K562 (cell line): Measurements from ENCODE around the gene VWA1. TPM values are rescaled to one million over a fixed set of nuclear protein-coding genes. Genes with fewer than 3 reads are reported as not detected.

ENCODE experiments used
- BCL6 ChIP-seq: fragments of 250-450 bp; sonication (Bioruptor Pico); IDR thresholded peaks from 2 replicates; pipeline ENCODE4 v1.4.0; 2020
- BCOR ChIP-seq: fragments of 450-650 bp; IDR thresholded peaks from 2 replicates; pipeline ENCODE4 v1.6.1; 2016
- BRCA1 ChIP-seq, 2 experiments: fragments of 450-650 bp in 1 of 2; sonication (generic) in 1 of 2; formaldehyde crosslinking in 1 of 2; IDR thresholded peaks; 2 replicates each; pipeline versions ENCODE4 v1.5.0 to v1.6.1; 2017 to 2020; ENCODE audit warnings: mild to moderate bottlenecking in 1 of 2, missing genetic modification reagents in 1 of 2
- CC2D1A ChIP-seq: fragments of 450-650 bp; IDR thresholded peaks from 2 replicates; pipeline ENCODE4 v1.6.1; 2017; ENCODE audit warnings: mild to moderate bottlenecking
- DACH1 ChIP-seq: fragments of 450-650 bp; IDR thresholded peaks from 2 replicates; pipeline ENCODE4 v1.6.1; 2018; ENCODE audit not compliant: partially characterized antibody
- EP400 ChIP-seq: fragments of 450-650 bp; IDR thresholded peaks from 2 replicates; pipeline ENCODE4 v1.6.1; 2017; ENCODE audit warnings: antibody characterized with exemption, mild to moderate bottlenecking, moderate library complexity
- ETV1 ChIP-seq: fragments of 450-650 bp; conservative IDR thresholded peaks from 2 replicates; pipeline ENCODE4 v1.6.1; 2016; ENCODE audit warnings: missing genetic modification characterization, control low read depth, low read depth, missing compliant biosample characterization
- HDAC1 ChIP-seq, 2 experiments: fragments of 450-650 bp; IDR thresholded peaks; 2 replicates each; pipeline ENCODE4 v1.6.1; 2016 to 2017; ENCODE audit warnings: inconsistent platforms in 1 of 2, mild to moderate bottlenecking in 1 of 2, moderate library complexity in 1 of 2
- IFI16 ChIP-seq: fragments of 250-450 bp; sonication (Bioruptor Pico); IDR thresholded peaks from 2 replicates; pipeline ENCODE4 v2.1.2; 2022; ENCODE audit warnings: mild to moderate bottlenecking, inconsistent platforms
- LCOR ChIP-seq: sonication (generic); formaldehyde crosslinking; IDR thresholded peaks from 2 replicates; pipeline ENCODE4 v1.8.0; 2022; ENCODE audit warnings: mild to moderate bottlenecking, missing genetic modification reagents
- NFXL1 ChIP-seq: fragments of 450-650 bp; formaldehyde crosslinking; IDR thresholded peaks from 2 replicates; pipeline ENCODE4 v1.4.0; 2021; ENCODE audit warnings: mild to moderate bottlenecking
- SAP30 ChIP-seq: fragments of 200-600 bp; sonication (generic); IDR thresholded peaks from 2 replicates; pipeline ENCODE4 v1.6.1; 2012; ENCODE audit warnings: borderline replicate concordance, low read depth, mild to moderate bottlenecking, moderate library complexity, low read length, control low read depth, inconsistent platforms; ENCODE audit not compliant: insufficient read depth, poor library complexity, severe bottlenecking
- ZNF766 ChIP-seq: fragments of 200-800 bp; sonication (Bioruptor generic); conservative IDR thresholded peaks from 2 replicates; pipeline ENCODE4 v1.6.1; 2016; ENCODE audit warnings: missing genetic modification characterization, missing compliant biosample characterization
- polyA plus RNA-seq, 8 experiments: library from polyadenylated mRNA; depleted of rRNA in 4 of 8; stranded (reverse) in 5 of 8; unstranded in 3 of 8; fragments of >200 nt; fragmentation: Nextera tagmentation in 2 of 8; fragmentation: Illumina TruSeq in 1 of 8; extraction: Ambion mirVana in 2 of 8; extraction: Trizol in 1 of 8; gene quantifications; 2 replicates each; pipeline versions ENCODE4 v1.2.1 to v1.2.3, GENCODE V29; 2011 to 2014; ENCODE audit warnings: inconsistent platforms in 1 of 8, missing spikeins in 1 of 8
- total RNA-seq, 7 experiments: library from RNA; depleted of rRNA in 6 of 7; stranded (reverse); fragments of >200 nt in 6 of 7; fragmentation: Illumina TruSeq in 2 of 7; extraction: Trizol in 2 of 7; gene quantifications; 2 replicates each; pipeline versions ENCODE4 v1.2.1 to v1.2.3, GENCODE V29; 2011 to 2021; ENCODE audit warnings: low replicate concordance in 1 of 7
- TF ChIP-seq, protein P1 (sequence below), 2 experiments: IDR thresholded peaks; 2 replicates each; pipeline ENCODE4 v1.6.1; 2012; ENCODE audit warnings: improper control_type of control experiment in 2 of 2, low read depth in 2 of 2, low read length in 2 of 2, borderline replicate concordance in 1 of 2
- TF ChIP-seq, protein P2 (sequence below): fragments of 250-450 bp; sonication (Bioruptor Pico); IDR thresholded peaks from 2 replicates; pipeline ENCODE4 v1.8.0; 2022; ENCODE audit warnings: inconsistent platforms, mild to moderate bottlenecking, moderate library complexity, borderline replicate concordance
- TF ChIP-seq, protein P3 (sequence below): sonication (generic); formaldehyde crosslinking; IDR thresholded peaks from 2 replicates; pipeline ENCODE4 v1.8.0; 2022; ENCODE audit warnings: mild to moderate bottlenecking, missing genetic modification reagents
- TF ChIP-seq, protein P4 (sequence below): fragments of 450-650 bp; IDR thresholded peaks from 2 replicates; pipeline ENCODE4 v1.6.1; 2016; ENCODE audit warnings: mild to moderate bottlenecking
- TF ChIP-seq, protein P5 (sequence below): fragments of 250-450 bp; sonication (Bioruptor Pico); IDR thresholded peaks from 2 replicates; pipeline ENCODE4 v1.9.0; 2021; ENCODE audit warnings: mild to moderate bottlenecking, inconsistent platforms

The VWA1 gene
- total and polyA plus RNA-seq, 9 of the 15 experiments (the other 6 are each of a cell fraction or from before 2014, with no cell fraction given), result 0.01 to 6.4 (median 0.85) TPM

DNA sequence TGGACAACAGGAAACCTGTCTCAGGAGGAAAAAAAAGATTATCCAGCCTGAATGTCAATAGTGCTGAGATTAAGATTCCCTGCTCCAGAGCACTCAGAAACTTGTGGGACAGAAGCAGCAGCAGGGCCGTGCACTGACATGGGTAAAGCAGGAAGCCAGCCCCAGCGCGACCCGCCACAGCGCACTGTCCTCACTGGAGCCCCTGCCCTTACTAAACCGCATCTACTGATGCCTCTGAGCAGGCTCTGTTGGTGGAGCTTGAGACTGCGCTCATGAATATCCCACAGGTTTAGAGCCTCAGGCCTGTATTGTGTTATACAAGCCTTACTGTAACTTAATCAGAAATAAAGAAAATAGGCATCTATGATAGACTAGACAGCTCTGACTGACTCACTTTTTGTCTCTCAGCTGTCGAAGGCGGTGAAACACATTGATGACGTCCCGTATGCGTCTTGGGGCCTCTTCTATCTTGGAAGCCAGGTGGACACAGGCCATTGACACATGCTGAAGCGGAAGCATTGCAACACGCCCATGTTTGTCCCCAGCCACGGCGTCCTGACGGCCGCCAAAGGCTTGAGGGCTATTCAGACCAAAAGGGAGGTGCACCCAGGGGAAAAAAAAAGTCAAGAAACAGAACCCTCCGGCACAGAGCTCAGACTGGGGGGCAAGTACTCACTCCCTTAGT lies 37.5 kb upstream of the VWA1 start (continued):
- TF ChIP-seq, protein P1, sequence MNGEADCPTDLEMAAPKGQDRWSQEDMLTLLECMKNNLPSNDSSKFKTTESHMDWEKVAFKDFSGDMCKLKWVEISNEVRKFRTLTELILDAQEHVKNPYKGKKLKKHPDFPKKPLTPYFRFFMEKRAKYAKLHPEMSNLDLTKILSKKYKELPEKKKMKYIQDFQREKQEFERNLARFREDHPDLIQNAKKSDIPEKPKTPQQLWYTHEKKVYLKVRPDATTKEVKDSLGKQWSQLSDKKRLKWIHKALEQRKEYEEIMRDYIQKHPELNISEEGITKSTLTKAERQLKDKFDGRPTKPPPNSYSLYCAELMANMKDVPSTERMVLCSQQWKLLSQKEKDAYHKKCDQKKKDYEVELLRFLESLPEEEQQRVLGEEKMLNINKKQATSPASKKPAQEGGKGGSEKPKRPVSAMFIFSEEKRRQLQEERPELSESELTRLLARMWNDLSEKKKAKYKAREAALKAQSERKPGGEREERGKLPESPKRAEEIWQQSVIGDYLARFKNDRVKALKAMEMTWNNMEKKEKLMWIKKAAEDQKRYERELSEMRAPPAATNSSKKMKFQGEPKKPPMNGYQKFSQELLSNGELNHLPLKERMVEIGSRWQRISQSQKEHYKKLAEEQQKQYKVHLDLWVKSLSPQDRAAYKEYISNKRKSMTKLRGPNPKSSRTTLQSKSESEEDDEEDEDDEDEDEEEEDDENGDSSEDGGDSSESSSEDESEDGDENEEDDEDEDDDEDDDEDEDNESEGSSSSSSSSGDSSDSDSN (IDR thresholded peaks at IDR 0.05; ENCODE audit: borderline replicate concordance in 1 of 2, low read depth in 2 of 2, low read length in 2 of 2), result 0 out of 4 replicates have a peak, but pooled peaks of 1 of the 2 experiments have one; percentile 46
- TF ChIP-seq NFXL1 (CRISPR knock-in tag) (no peak), DACH1 (peak; percentile 74), ZNF766 (CRISPR knock-in tag) (no peak), EP400 (peak; percentile 76), BCOR (0 out of 2 replicates have a peak, but pooled peaks have one; percentile 37), ETV1 (tag) (peak; percentile 84), CC2D1A (peak; percentile 32; the same call in 1 of the 2 replicates), BRCA1 (IDR thresholded peaks at IDR 0.05) (no peak), BRCA1 (CRISPR knock-in tag; IDR thresholded peaks at IDR 0.05) (0 out of 2 replicates have a peak, but pooled peaks have one; percentile 26), HDAC1 (IDR thresholded peaks at IDR 0.05) (peak in 1 of 2 experiments; percentile 76; a peak in 2 of 4 replicates), SAP30 (peak; percentile 66), LCOR (CRISPR knock-in tag) (peak; percentile 41; the same call in 1 of the 2 replicates), IFI16 (CRISPR knock-in tag) (no peak), BCL6 (CRISPR knock-in tag) (no peak)
- TF ChIP-seq, protein P2, sequence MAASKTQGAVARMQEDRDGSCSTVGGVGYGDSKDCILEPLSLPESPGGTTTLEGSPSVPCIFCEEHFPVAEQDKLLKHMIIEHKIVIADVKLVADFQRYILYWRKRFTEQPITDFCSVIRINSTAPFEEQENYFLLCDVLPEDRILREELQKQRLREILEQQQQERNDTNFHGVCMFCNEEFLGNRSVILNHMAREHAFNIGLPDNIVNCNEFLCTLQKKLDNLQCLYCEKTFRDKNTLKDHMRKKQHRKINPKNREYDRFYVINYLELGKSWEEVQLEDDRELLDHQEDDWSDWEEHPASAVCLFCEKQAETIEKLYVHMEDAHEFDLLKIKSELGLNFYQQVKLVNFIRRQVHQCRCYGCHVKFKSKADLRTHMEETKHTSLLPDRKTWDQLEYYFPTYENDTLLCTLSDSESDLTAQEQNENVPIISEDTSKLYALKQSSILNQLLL (CRISPR knock-in tag), result no peak
- TF ChIP-seq, protein P3, sequence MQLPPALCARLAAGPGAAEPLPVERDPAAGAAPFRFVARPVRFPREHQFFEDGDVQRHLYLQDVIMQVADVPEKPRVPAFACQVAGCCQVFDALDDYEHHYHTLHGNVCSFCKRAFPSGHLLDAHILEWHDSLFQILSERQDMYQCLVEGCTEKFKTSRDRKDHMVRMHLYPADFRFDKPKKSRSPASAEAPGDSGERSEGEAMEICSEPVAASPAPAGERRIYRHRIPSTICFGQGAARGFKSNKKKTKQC (CRISPR knock-in tag), result no peak
- TF ChIP-seq, protein P4, sequence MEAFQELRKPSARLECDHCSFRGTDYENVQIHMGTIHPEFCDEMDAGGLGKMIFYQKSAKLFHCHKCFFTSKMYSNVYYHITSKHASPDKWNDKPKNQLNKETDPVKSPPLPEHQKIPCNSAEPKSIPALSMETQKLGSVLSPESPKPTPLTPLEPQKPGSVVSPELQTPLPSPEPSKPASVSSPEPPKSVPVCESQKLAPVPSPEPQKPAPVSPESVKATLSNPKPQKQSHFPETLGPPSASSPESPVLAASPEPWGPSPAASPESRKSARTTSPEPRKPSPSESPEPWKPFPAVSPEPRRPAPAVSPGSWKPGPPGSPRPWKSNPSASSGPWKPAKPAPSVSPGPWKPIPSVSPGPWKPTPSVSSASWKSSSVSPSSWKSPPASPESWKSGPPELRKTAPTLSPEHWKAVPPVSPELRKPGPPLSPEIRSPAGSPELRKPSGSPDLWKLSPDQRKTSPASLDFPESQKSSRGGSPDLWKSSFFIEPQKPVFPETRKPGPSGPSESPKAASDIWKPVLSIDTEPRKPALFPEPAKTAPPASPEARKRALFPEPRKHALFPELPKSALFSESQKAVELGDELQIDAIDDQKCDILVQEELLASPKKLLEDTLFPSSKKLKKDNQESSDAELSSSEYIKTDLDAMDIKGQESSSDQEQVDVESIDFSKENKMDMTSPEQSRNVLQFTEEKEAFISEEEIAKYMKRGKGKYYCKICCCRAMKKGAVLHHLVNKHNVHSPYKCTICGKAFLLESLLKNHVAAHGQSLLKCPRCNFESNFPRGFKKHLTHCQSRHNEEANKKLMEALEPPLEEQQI, result no peak
- TF ChIP-seq, protein P5, sequence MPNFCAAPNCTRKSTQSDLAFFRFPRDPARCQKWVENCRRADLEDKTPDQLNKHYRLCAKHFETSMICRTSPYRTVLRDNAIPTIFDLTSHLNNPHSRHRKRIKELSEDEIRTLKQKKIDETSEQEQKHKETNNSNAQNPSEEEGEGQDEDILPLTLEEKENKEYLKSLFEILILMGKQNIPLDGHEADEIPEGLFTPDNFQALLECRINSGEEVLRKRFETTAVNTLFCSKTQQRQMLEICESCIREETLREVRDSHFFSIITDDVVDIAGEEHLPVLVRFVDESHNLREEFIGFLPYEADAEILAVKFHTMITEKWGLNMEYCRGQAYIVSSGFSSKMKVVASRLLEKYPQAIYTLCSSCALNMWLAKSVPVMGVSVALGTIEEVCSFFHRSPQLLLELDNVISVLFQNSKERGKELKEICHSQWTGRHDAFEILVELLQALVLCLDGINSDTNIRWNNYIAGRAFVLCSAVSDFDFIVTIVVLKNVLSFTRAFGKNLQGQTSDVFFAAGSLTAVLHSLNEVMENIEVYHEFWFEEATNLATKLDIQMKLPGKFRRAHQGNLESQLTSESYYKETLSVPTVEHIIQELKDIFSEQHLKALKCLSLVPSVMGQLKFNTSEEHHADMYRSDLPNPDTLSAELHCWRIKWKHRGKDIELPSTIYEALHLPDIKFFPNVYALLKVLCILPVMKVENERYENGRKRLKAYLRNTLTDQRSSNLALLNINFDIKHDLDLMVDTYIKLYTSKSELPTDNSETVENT (CRISPR knock-in tag), result 0 out of 2 replicates have a peak, but pooled peaks have one; percentile 18
